ENCODE measurements around the gene CTPS1.

GRCh38 chr1:41021526-41022308, 42.2 kb downstream of the CTPS1 start, which contains the start of gene SLFNL1:
- TF ChIP-seq CTCF (optimal IDR thresholded peaks at IDR 0.05 in 1 of 3, IDR thresholded peaks at IDR 0.05 in 1 of 3, conservative IDR thresholded peaks at IDR 0.05 in 1 of 3; ENCODE audit: extremely low read depth in 1 of 3, insufficient read depth in 2 of 3, low read length in 3 of 3), result peak in 1 of 3 experiments; percentile 15
- TF ChIP-seq EZH2 (IDR thresholded peaks at IDR 0.05; ENCODE audit: low read length), result no peak

All from keratinocyte (primary cell).